ENCODE results near the gene PIK3CG. TPM values are rescaled to one million over a fixed set of nuclear protein-coding genes. Genes with fewer than 3 reads are reported as not detected.
"Not testable (repeated sequence)": the region's sequence is repeated elsewhere in the genome, so short reads cannot be mapped to it uniquely, and the experiment has no call there.

Gene PIK3CG
- total and polyA plus RNA-seq, 9 donors: 2.0 to 4.3 (median 2.5) TPM

- Histone ChIP-seq H3K4me3 (ENCODE audit: low read length) (no peak overlapping the region), H3K27me3 (ENCODE audit: control insufficient read depth, insufficient read depth, low read length) (no peaks in the 10 kb centered on the region), H3K27ac (ENCODE audit: low read length) (no peak overlapping the region), H3K9me3 (replicated peaks; ENCODE audit: control insufficient read depth, low read depth, low read length) (no peaks in the 10 kb centered on the region), H3K4me1 (ENCODE audit: control insufficient read depth, insufficient read depth, low read length) (no peaks in the 10 kb centered on the region), H3K36me3 (ENCODE audit: control insufficient read depth, insufficient read depth, low read length) (no peaks in the 10 kb centered on the region)
- DNase-seq: no peak
- WGBS (ENCODE audit: insufficient coverage): 92% methylated on average over 2 of the region's 6 CpGs
These were observed 71.2 kb downstream of the PIK3CG start for GRCh38 chr7:106936236-106936635.

DNA sequence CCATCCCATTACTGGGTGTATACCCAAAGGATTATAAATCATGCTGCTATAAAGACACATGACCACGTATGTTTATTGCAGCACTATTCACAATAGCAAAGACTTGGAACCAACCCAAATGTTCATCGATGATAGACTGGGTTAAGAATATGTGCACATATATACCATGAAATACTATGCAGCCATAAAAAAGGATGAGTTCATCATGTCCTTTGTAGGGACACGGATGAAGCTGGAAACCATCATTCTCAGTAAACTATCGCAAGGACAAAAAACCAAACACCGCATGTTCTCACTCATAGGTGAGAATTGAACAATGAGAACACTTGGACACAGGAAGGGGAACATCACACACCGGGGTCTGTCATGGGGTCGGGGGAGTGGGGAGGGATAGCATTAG, 73.0 kb downstream of the PIK3CG start:
- not testable (repeated sequence) for H3K9me3 ChIP-seq (replicated peaks; ENCODE audit: control insufficient read depth, low read depth, low read length); H3K27ac ChIP-seq (ENCODE audit: low read length); H3K4me1 ChIP-seq (ENCODE audit: control insufficient read depth, insufficient read depth, low read length); DNase-seq; H3K27me3 ChIP-seq (ENCODE audit: control insufficient read depth, insufficient read depth, low read length); H3K36me3 ChIP-seq (ENCODE audit: control insufficient read depth, insufficient read depth, low read length); H3K4me3 ChIP-seq (ENCODE audit: low read length)
- no CpG with 5 or more reads among the region's 7 CpGs for WGBS (ENCODE audit: insufficient coverage)

DNA sequence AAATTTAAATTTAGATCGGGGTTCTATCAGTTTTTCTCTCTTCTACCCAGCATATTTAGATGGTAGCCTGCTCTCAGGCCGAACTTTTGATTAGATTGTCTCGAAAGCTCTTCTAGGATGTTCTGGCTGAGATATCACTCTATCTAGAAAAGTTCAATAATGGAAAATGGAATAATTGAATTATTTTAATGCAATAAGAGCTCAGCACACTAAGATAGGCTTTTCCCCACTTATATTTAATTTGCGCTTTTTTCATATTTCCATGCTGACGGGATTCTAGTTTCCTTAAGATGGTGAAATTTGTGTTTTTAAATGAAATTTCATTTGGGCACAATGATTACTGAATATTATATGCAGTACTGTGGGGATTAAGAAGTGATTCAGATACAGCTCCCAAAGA, 73.7 kb downstream of the PIK3CG start:
- Histone ChIP-seq H3K36me3 (ENCODE audit: control insufficient read depth, insufficient read depth, low read length) (no peaks in the 10 kb centered on the region), H3K9me3 (replicated peaks; ENCODE audit: control insufficient read depth, low read depth, low read length) (no peaks in the 10 kb centered on the region), H3K27ac (ENCODE audit: low read length) (no peak overlapping the region), H3K27me3 (ENCODE audit: control insufficient read depth, insufficient read depth, low read length) (no peaks in the 10 kb centered on the region), H3K4me1 (ENCODE audit: control insufficient read depth, insufficient read depth, low read length) (no peaks in the 10 kb centered on the region), H3K4me3 (ENCODE audit: low read length) (no peak overlapping the region)
- no peak for DNase-seq
- WGBS (ENCODE audit: insufficient coverage): no CpG with 5 or more reads among the region's 5 CpGs

DNA sequence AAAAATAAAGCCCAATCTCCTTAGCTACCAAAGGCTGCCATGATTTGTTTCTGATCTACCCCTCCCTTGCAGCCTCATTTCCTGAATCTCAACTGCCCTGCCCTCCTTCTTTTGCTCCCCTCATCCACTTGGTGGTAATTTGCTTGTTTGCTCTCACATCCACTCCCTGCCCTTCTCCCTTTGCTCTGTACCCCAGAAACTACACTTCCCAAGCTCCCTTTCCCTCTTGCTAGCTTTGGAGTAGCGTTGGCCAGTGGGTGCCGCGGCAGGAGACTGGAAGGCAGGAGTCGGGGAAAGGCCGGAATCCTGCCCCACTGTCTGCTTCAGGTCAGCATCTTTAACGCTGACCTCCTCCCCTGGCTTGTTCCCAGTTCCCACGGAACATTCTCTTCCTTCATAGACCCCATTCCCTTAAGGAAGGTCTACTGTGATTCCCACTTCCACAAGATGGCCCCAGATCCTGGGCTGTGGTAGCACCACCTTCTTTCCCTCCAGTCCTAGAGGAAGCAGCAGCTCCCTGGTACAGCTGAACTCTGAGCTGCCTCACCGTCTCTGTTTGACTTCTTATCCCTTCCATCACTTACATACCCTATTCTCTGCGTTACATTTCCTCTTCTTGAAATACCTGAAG, 79.1 kb downstream of the PIK3CG start:
- Histone ChIP-seq H3K27ac (ENCODE audit: low read length) (no peak overlapping the region), H3K4me3 (ENCODE audit: low read length) (no peak overlapping the region), H3K4me1 (ENCODE audit: control insufficient read depth, insufficient read depth, low read length) (no peaks in the 10 kb centered on the region), H3K9me3 (replicated peaks; ENCODE audit: control insufficient read depth, low read depth, low read length) (no peaks in the 10 kb centered on the region), H3K27me3 (ENCODE audit: control insufficient read depth, insufficient read depth, low read length) (no peaks in the 10 kb centered on the region), H3K36me3 (ENCODE audit: control insufficient read depth, insufficient read depth, low read length) (no peaks in the 10 kb centered on the region)
- 78% methylated on average over 9 of the region's 9 CpGs for WGBS (ENCODE audit: insufficient coverage)
- DNase-seq: no peak

DNA sequence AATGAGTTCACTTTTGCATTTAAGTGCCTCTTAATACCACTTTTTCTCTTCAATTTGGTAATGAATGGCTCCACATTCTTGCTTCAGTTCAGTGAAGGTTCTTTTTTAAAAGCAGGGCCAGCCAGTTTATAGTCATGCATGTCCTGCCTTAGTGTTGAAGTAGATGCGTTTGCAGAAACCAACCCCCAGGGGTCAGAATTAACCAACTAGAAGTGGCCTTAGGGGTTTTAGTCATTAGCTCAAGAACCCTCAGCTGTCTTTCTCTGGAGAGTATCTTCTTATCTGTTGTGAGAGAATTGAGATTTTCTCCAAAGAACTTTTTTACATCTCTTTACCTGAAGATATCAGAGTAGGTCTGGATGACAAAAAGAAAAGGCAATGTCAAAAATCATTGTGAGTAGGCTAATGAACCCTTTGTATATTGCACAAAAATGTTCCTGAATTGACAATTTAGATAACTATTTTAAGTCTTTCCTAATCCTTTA, 82.2 kb downstream of the PIK3CG start:
- Histone ChIP-seq H3K4me1 (ENCODE audit: control insufficient read depth, insufficient read depth, low read length) (no peaks in the 10 kb centered on the region), H3K36me3 (ENCODE audit: control insufficient read depth, insufficient read depth, low read length) (no peaks in the 10 kb centered on the region), H3K27me3 (ENCODE audit: control insufficient read depth, insufficient read depth, low read length) (no peaks in the 10 kb centered on the region), H3K9me3 (replicated peaks; ENCODE audit: control insufficient read depth, low read depth, low read length) (no peaks in the 10 kb centered on the region), H3K27ac (ENCODE audit: low read length) (no peak overlapping the region), H3K4me3 (ENCODE audit: low read length) (no peak overlapping the region)
- WGBS (ENCODE audit: insufficient coverage): no CpG with 5 or more reads among the region's 1 CpG
- DNase-seq: peak; percentile 68

DNA sequence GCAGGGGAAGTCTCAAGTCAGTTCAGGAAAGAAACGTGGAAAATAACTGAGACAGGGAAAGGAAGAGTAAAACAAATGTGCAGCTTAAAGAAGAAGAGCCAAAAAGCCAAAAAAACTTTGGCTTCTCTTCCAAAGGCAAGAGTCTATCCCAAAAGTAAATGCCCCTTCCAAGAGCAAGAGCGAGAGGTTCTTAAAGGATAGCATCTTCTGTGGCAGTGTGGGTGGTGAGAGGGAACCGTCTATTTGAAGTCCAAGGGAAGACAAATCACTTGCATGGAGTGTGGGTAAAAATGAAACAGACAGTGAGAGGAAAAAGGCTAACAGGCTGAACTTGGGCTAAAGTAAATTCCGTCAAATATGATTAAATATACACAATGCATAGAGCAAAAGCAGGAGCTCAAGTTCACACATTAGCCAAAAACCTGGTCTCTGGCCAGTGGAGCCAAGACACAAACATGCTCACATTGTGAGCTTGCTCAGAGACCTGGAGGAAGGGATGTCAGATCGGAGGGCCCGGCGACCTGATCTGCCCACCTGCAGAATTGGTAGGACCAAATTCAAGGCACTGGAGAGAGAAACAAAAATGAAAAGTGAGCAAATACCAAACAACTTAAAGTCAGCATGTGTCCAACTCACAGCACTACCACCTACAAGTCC, 87.0 kb downstream of the PIK3CG start:
- Histone ChIP-seq H3K27ac (ENCODE audit: low read length) (no peak overlapping the region), H3K27me3 (ENCODE audit: control insufficient read depth, insufficient read depth, low read length) (no peaks in the 10 kb centered on the region), H3K36me3 (ENCODE audit: control insufficient read depth, insufficient read depth, low read length) (no peaks in the 10 kb centered on the region), H3K4me1 (ENCODE audit: control insufficient read depth, insufficient read depth, low read length) (peaks cover 3% of the 10 kb centered on the region), H3K4me3 (ENCODE audit: low read length) (no peak overlapping the region), H3K9me3 (replicated peaks; ENCODE audit: control insufficient read depth, low read depth, low read length) (no peaks in the 10 kb centered on the region)
- WGBS (ENCODE audit: insufficient coverage): 42% methylated on average over 3 of the region's 7 CpGs
- DNase-seq: no peak

- peak; percentile 63 for DNase-seq
- Histone ChIP-seq H3K27me3 (ENCODE audit: control insufficient read depth, insufficient read depth, low read length) (no peaks in the 10 kb centered on the region), H3K9me3 (replicated peaks; ENCODE audit: control insufficient read depth, low read depth, low read length) (no peaks in the 10 kb centered on the region), H3K4me3 (ENCODE audit: low read length) (no peak overlapping the region), H3K4me1 (ENCODE audit: control insufficient read depth, insufficient read depth, low read length) (peaks cover 3% of the 10 kb centered on the region), H3K36me3 (ENCODE audit: control insufficient read depth, insufficient read depth, low read length) (no peaks in the 10 kb centered on the region), H3K27ac (ENCODE audit: low read length) (no peak overlapping the region)
- WGBS (ENCODE audit: insufficient coverage): 25% methylated on average over 1 of the region's 5 CpGs
These were observed 87.7 kb downstream of the PIK3CG start for GRCh38 chr7:106952658-106953231.

- DNase-seq: no peak
- no CpG with 5 or more reads among the region's 2 CpGs for WGBS (ENCODE audit: insufficient coverage)
- H3K27ac ChIP-seq (ENCODE audit: low read length): no peak overlapping the region
- H3K4me1 ChIP-seq (ENCODE audit: control insufficient read depth, insufficient read depth, low read length): peaks cover 3% of the 10 kb centered on the region
- H3K4me3 ChIP-seq (ENCODE audit: low read length): no peak overlapping the region
- H3K27me3 ChIP-seq (ENCODE audit: control insufficient read depth, insufficient read depth, low read length): no peaks in the 10 kb centered on the region
- H3K9me3 ChIP-seq (replicated peaks; ENCODE audit: control insufficient read depth, low read depth, low read length): no peaks in the 10 kb centered on the region
- H3K36me3 ChIP-seq (ENCODE audit: control insufficient read depth, insufficient read depth, low read length): no peaks in the 10 kb centered on the region
These were observed 89.8 kb downstream of the PIK3CG start for GRCh38 chr7:106954840-106955239.

DNA sequence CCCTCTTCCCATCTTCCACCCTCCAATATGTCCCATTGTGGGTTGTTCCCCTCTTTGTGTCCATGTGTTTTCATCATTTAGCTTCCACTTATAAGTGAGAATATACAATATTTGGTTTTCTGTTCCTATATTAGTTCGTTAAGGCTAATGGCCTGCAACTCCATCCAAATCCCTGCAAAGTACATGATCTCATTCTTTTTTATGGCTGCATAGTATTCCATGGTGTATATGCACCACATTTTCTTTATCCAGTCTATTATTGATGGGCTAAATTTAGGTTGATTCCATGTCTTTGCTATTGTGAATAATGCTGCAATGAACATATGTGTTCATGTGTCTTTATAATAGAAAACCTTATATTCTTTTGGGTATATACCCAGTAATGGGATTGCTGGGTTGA, 90.8 kb downstream of the PIK3CG start:
- not testable (repeated sequence) for H3K9me3 ChIP-seq (replicated peaks; ENCODE audit: control insufficient read depth, low read depth, low read length); H3K36me3 ChIP-seq (ENCODE audit: control insufficient read depth, insufficient read depth, low read length); DNase-seq; H3K27ac ChIP-seq (ENCODE audit: low read length); H3K4me1 ChIP-seq (ENCODE audit: control insufficient read depth, insufficient read depth, low read length); H3K4me3 ChIP-seq (ENCODE audit: low read length); H3K27me3 ChIP-seq (ENCODE audit: control insufficient read depth, insufficient read depth, low read length)
- WGBS (ENCODE audit: insufficient coverage): no CpG with 5 or more reads among the region's 1 CpG

All from muscle of leg (tissue), 11 donors.